HepG2 (cell line): ENCODE measurements around the gene PRKCE. TPM values are rescaled to one million over a fixed set of nuclear protein-coding genes. Genes with fewer than 3 reads are reported as not detected.

Source experiments
- ATAC-seq: fragments of 200-7000 bp; cut with Tn5 transposase; 3 replicates; pipeline ENCODE4 v1.9.1; 2020; ENCODE audit warnings: mild to moderate bottlenecking, moderate library complexity
- BruUV-seq: library from RNA; stranded (reverse); fragments of 400-500 nt; replicated peaks from 2 replicates; lab custom pipeline; 2021; lab: Mats Ljungman, UMichigan
- CTCF ChIA-PET: fragments of 300-600 bp; formaldehyde crosslinking; extraction: SDS; loops from one replicate; lab custom pipeline; 2021; ENCODE audit warnings: low total read pairs, inconsistent platforms, low intra/inter-chr PET ratio; lab: Yijun Ruan, JAX
- POLR2A ChIA-PET: fragments of 350-600 bp; sonication (Branson Sonifier 250); formaldehyde crosslinking; loops from one replicate; lab custom pipeline; 2020; ENCODE audit warnings: antibody characterized with exemption, inconsistent platforms; lab: Yijun Ruan, JAX
- DNase-seq: peaks from one replicate; pipeline ENCODE4 v3.0.0-alpha.2; 2015; ENCODE audit warnings: low spot score
- FAIRE-seq: peaks from 3 replicates; lab custom pipeline; 2011; peaks lifted over from hg19 to GRCh38; lab: Jason Lieb, UNC
- H2AFZ ChIP-seq: one replicate; pipeline ENCODE4 v1.6.1; 2011; ENCODE audit warnings: low read length, inconsistent platforms
- H3K27ac ChIP-seq: fragments of 300-600 bp; 3 replicates; pipeline ENCODE4 v1.8.0; 2011; ENCODE audit warnings: mixed run types, mild to moderate bottlenecking, mixed read lengths, low read length, inconsistent platforms; ENCODE audit not compliant: insufficient read depth; ENCODE audit errors: extremely low read length
- H3K27me3 ChIP-seq, 2 experiments: fragments of 200-600 bp in 1 of 2; 2 replicates in 1 of 2; 3 replicates in 1 of 2; pipeline versions ENCODE4 v1.6.0 to v1.8.0; 2011; ENCODE audit warnings: low read length in 2 of 2, mild to moderate bottlenecking in 2 of 2, moderate library complexity in 2 of 2, inconsistent platforms in 1 of 2; ENCODE audit not compliant: insufficient read depth in 2 of 2, control insufficient read depth in 1 of 2
- H3K36me3 ChIP-seq, 2 experiments: fragments of 200-600 bp in 1 of 2; replicated peaks in 1 of 2; 2 replicates in 1 of 2; 3 replicates in 1 of 2; pipeline versions ENCODE4 v1.5.1 to v1.8.0; 2011; ENCODE audit warnings: low read length in 2 of 2, inconsistent platforms in 1 of 2; ENCODE audit not compliant: insufficient read depth in 2 of 2, control insufficient read depth in 1 of 2
- H3K4me1 ChIP-seq: 2 replicates; pipeline ENCODE4 v1.5.1; 2012; ENCODE audit warnings: low read length, inconsistent platforms; ENCODE audit not compliant: insufficient read depth
- H3K4me2 ChIP-seq: 2 replicates; pipeline ENCODE4 v1.6.0; 2011; ENCODE audit warnings: low read depth, low read length, inconsistent platforms
- H3K4me3 ChIP-seq, 3 experiments: fragments of 200-600 bp in 1 of 3; sonication (generic), shearing (Covaris generic) in 1 of 3; replicated peaks in 1 of 3; 2 replicates each; pipeline ENCODE4 v1.5.1; 2011 to 2016; ENCODE audit warnings: low read length in 3 of 3, inconsistent platforms in 2 of 3, low read depth in 2 of 3, mild to moderate bottlenecking in 2 of 3, control low read depth in 1 of 3, mixed read lengths in 1 of 3; ENCODE audit not compliant: insufficient read depth in 1 of 3
- H3K79me2 ChIP-seq: one replicate; pipeline ENCODE4 v1.6.1; 2011; ENCODE audit warnings: low read length, inconsistent platforms; ENCODE audit not compliant: insufficient read depth
- H3K9ac ChIP-seq: 2 replicates; pipeline ENCODE4 v1.6.0; 2011; ENCODE audit warnings: mild to moderate bottlenecking, low read depth, low read length, inconsistent platforms; ENCODE audit not compliant: insufficient read depth
- H3K9me3 ChIP-seq: 2 replicates; pipeline ENCODE4 v1.5.1; 2012; ENCODE audit warnings: mild to moderate bottlenecking, low read length
- H4K20me1 ChIP-seq: 2 replicates; pipeline ENCODE4 v1.6.0; 2011; ENCODE audit warnings: inconsistent platforms, mild to moderate bottlenecking, low read length, moderate library complexity; ENCODE audit not compliant: insufficient read depth
- CEBPG ChIP-seq: IDR thresholded peaks from 2 replicates; pipeline ENCODE4 v1.6.1; 2016
- HCFC1 ChIP-seq: fragments of 150-350 bp; IDR thresholded peaks from 2 replicates; pipeline ENCODE4 v1.6.1; 2014; ENCODE audit warnings: low read depth, low read length
- HDAC1 ChIP-seq: sonication (generic); formaldehyde crosslinking; IDR thresholded peaks from 2 replicates; pipeline ENCODE4 v1.5.1; 2020; ENCODE audit warnings: mild to moderate bottlenecking, missing genetic modification reagents
- HHEX ChIP-seq: IDR thresholded peaks from 2 replicates; pipeline ENCODE4 v1.6.1; 2016; ENCODE audit warnings: control low read depth
- JUNB ChIP-seq: sonication (generic); formaldehyde crosslinking; IDR thresholded peaks from 2 replicates; pipeline ENCODE4 v1.8.0; 2022; ENCODE audit warnings: missing genetic modification reagents, mild to moderate bottlenecking, borderline replicate concordance
- MIER3 ChIP-seq: IDR thresholded peaks from 2 replicates; pipeline ENCODE4 v1.6.1; 2016; ENCODE audit warnings: missing compliant biosample characterization, borderline replicate concordance
- TCF7 ChIP-seq: sonication (generic); IDR thresholded peaks from 2 replicates; pipeline ENCODE4 v1.6.1; 2016; ENCODE audit warnings: antibody characterized with exemption, low read depth
- TRIM24 ChIP-seq: sonication (generic); formaldehyde crosslinking; IDR thresholded peaks from 2 replicates; pipeline ENCODE4 v1.8.0; 2022; ENCODE audit warnings: mild to moderate bottlenecking, missing genetic modification reagents
- ZNF605 ChIP-seq: sonication (generic); formaldehyde crosslinking; IDR thresholded peaks from 2 replicates; pipeline ENCODE4 v1.8.0; 2022; ENCODE audit warnings: mild to moderate bottlenecking, missing genetic modification reagents
- ZNF775 ChIP-seq: sonication (generic); formaldehyde crosslinking; IDR thresholded peaks from 2 replicates; pipeline ENCODE4 v1.4.0; 2020; ENCODE audit warnings: missing genetic modification reagents, mild to moderate bottlenecking, moderate library complexity, borderline replicate concordance
- WGBS: methylation state at CpG from one replicate; pipeline ENCODE4 v1.1.6; 2017; ENCODE audit warnings: low lambda C conversion rate; 5-methylcytosine and 5-hydroxymethylcytosine counted together
- in situ Hi-C: cut with HindIII; loops from 2 replicates; pipeline ENCODE4 v1.10.0; 2017; ENCODE audit warnings: low pct_unique_long_range_greater_than_20kb; ENCODE audit not compliant: extremely low pct_ligation_motif_present
- intact Hi-C: fragments of 100-400 bp; cut with micrococcal nuclease; formaldehyde crosslinking; loops from one replicate; pipeline ENCODE4 v1.10.0; 2022; ENCODE audit not compliant: unreplicated experiment
- polyA plus RNA-seq, 8 experiments: library from polyadenylated mRNA; depleted of rRNA in 3 of 8; stranded (reverse) in 7 of 8; unstranded in 1 of 8; fragments of >200 nt; fragmentation: Illumina TruSeq in 4 of 8; extraction: Trizol in 4 of 8; gene quantifications; 2 replicates each; pipeline versions ENCODE4 v1.2.1 to v1.2.3, GENCODE V29; 2011 to 2016; ENCODE audit warnings: low read depth in 4 of 8, missing spikeins in 1 of 8, mixed read lengths in 1 of 8; ENCODE audit not compliant: insufficient read depth in 1 of 8
- total RNA-seq, 5 experiments: library from RNA; depleted of rRNA; stranded (reverse); fragments of >200 nt; fragmentation: Illumina TruSeq; extraction: Trizol; gene quantifications; 2 replicates each; pipeline ENCODE4 v1.2.3, GENCODE V29; 2016; ENCODE audit warnings: low read depth in 1 of 5
- TF ChIP-seq, protein P1 (sequence below): sonication (generic); formaldehyde crosslinking; IDR thresholded peaks from 2 replicates; pipeline ENCODE4 v1.4.0; 2020; ENCODE audit warnings: mild to moderate bottlenecking, missing genetic modification reagents, borderline replicate concordance
- TF ChIP-seq, protein P2 (sequence below), 2 experiments: fragments of 450-650 bp in 1 of 2; sonication (generic) in 1 of 2; formaldehyde crosslinking; IDR thresholded peaks; 2 replicates each; pipeline versions ENCODE4 v1.5.0 to v1.8.0; 2020 to 2022; ENCODE audit warnings: mild to moderate bottlenecking in 1 of 2, missing genetic modification reagents in 1 of 2
- TF ChIP-seq, protein P3 (sequence below): sonication (generic); formaldehyde crosslinking; IDR thresholded peaks from 2 replicates; pipeline ENCODE4 v1.5.0; 2020; ENCODE audit warnings: mild to moderate bottlenecking, missing genetic modification reagents
- TF ChIP-seq, protein P4 (sequence below): sonication (generic); formaldehyde crosslinking; IDR thresholded peaks from 2 replicates; pipeline ENCODE4 v1.5.1; 2020; ENCODE audit warnings: mild to moderate bottlenecking, missing genetic modification reagents, borderline replicate concordance

Gene PRKCE
- total and polyA plus RNA-seq, 2 of the 13 experiments (the other 11 are each of a cell fraction or from before 2014, with no cell fraction given) = 1.0 to 3.9 TPM

DNA sequence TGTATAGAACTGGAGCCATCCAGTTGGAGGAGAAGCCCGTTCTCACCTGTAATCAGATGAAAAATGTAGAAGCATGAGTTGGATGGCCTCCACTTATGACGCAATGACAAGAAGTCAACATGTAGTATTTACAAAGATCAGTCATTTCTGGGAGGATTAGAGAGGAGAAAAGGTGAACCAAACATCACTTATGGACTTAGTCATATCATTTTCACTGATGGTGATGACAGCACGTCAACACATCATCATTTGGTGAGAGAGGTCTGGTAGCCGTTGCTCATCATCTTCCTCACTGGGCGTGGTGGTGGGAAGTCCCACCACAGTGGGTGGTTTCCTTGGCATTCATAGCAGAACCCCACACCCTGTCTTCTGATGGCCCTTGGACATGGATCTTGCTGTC, 381.5 kb downstream of the PRKCE start:
- 31% methylated on average over 5 of the region's 5 CpGs for WGBS
- Histone ChIP-seq H3K27ac (no peak overlapping the region), H3K36me3 (no peaks in the 10 kb centered on the region), H3K9me3 (no peaks in the 10 kb centered on the region), H3K4me3 (no peak overlapping the region), H3K4me1 (peaks cover 45% of the 10 kb centered on the region), H3K4me2 (no peak overlapping the region), H3K79me2 (no peaks in the 10 kb centered on the region), H2AFZ (no peak overlapping the region), H3K9ac (no peak overlapping the region), H4K20me1 (no peaks in the 10 kb centered on the region), H3K27me3 (no peaks in the 10 kb centered on the region)
- ATAC-seq (no peak; the same call in 2 of the 3 replicates), DNase-seq (peak; percentile 70), FAIRE-seq (peak; percentile 75)
- intact Hi-C loops = no loop called here
- in situ Hi-C loops = no loop called here
- ChIA-PET CTCF (no interaction called here), POLR2A (no interaction called here)
- BruUV-seq = no TSS peak
- peak; percentile 87 for TF ChIP-seq CEBPG
- peak; percentile 47; the same call in 1 of the 2 replicates for TF ChIP-seq ZNF605 (CRISPR knock-in tag)
- TF ChIP-seq MIER3 (CRISPR knock-in tag) = peak; percentile 39; the same call in 1 of the 2 replicates
- TF ChIP-seq HHEX (CRISPR knock-in tag) = peak; percentile 55; the same call in 1 of the 2 replicates
- TF ChIP-seq, protein P1, sequence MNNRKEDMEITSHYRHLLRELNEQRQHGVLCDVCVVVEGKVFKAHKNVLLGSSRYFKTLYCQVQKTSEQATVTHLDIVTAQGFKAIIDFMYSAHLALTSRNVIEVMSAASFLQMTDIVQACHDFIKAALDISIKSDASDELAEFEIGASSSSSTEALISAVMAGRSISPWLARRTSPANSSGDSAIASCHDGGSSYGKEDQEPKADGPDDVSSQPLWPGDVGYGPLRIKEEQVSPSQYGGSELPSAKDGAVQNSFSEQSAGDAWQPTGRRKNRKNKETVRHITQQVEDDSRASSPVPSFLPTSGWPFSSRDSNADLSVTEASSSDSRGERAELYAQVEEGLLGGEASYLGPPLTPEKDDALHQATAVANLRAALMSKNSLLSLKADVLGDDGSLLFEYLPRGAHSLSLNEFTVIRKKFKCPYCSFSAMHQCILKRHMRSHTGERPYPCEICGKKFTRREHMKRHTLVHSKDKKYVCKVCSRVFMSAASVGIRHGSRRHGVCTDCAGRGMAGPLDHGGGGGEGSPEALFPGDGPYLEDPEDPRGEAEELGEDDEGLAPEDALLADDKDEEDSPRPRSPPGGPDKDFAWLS (CRISPR knock-in tag) = no peak
- TF ChIP-seq HCFC1 = no peak
- TF ChIP-seq JUNB (CRISPR knock-in tag) = peak; percentile 62; the same call in 1 of the 2 replicates
- TF ChIP-seq HDAC1 (CRISPR knock-in tag) = peak; percentile 42; the same call in 1 of the 2 replicates
- TF ChIP-seq, protein P2, sequence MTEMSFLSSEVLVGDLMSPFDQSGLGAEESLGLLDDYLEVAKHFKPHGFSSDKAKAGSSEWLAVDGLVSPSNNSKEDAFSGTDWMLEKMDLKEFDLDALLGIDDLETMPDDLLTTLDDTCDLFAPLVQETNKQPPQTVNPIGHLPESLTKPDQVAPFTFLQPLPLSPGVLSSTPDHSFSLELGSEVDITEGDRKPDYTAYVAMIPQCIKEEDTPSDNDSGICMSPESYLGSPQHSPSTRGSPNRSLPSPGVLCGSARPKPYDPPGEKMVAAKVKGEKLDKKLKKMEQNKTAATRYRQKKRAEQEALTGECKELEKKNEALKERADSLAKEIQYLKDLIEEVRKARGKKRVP (CRISPR knock-in tag; IDR thresholded peaks at IDR 0.05) = peak in 1 of 2 experiments; percentile 90; a peak in 2 of 4 replicates
- TF ChIP-seq, protein P3, sequence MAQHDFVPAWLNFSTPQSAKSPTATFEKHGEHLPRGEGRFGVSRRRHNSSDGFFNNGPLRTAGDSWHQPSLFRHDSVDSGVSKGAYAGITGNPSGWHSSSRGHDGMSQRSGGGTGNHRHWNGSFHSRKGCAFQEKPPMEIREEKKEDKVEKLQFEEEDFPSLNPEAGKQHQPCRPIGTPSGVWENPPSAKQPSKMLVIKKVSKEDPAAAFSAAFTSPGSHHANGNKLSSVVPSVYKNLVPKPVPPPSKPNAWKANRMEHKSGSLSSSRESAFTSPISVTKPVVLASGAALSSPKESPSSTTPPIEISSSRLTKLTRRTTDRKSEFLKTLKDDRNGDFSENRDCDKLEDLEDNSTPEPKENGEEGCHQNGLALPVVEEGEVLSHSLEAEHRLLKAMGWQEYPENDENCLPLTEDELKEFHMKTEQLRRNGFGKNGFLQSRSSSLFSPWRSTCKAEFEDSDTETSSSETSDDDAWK (CRISPR knock-in tag) = no peak
- TF ChIP-seq, protein P4, sequence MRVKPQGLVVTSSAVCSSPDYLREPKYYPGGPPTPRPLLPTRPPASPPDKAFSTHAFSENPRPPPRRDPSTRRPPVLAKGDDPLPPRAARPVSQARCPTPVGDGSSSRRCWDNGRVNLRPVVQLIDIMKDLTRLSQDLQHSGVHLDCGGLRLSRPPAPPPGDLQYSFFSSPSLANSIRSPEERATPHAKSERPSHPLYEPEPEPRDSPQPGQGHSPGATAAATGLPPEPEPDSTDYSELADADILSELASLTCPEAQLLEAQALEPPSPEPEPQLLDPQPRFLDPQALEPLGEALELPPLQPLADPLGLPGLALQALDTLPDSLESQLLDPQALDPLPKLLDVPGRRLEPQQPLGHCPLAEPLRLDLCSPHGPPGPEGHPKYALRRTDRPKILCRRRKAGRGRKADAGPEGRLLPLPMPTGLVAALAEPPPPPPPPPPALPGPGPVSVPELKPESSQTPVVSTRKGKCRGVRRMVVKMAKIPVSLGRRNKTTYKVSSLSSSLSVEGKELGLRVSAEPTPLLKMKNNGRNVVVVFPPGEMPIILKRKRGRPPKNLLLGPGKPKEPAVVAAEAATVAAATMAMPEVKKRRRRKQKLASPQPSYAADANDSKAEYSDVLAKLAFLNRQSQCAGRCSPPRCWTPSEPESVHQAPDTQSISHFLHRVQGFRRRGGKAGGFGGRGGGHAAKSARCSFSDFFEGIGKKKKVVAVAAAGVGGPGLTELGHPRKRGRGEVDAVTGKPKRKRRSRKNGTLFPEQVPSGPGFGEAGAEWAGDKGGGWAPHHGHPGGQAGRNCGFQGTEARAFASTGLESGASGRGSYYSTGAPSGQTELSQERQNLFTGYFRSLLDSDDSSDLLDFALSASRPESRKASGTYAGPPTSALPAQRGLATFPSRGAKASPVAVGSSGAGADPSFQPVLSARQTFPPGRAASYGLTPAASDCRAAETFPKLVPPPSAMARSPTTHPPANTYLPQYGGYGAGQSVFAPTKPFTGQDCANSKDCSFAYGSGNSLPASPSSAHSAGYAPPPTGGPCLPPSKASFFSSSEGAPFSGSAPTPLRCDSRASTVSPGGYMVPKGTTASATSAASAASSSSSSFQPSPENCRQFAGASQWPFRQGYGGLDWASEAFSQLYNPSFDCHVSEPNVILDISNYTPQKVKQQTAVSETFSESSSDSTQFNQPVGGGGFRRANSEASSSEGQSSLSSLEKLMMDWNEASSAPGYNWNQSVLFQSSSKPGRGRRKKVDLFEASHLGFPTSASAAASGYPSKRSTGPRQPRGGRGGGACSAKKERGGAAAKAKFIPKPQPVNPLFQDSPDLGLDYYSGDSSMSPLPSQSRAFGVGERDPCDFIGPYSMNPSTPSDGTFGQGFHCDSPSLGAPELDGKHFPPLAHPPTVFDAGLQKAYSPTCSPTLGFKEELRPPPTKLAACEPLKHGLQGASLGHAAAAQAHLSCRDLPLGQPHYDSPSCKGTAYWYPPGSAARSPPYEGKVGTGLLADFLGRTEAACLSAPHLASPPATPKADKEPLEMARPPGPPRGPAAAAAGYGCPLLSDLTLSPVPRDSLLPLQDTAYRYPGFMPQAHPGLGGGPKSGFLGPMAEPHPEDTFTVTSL (CRISPR knock-in tag) = peak; percentile 74; the same call in 1 of the 2 replicates
- peak; percentile 77 for TF ChIP-seq TCF7
- TF ChIP-seq ZNF775 = no peak
- 0 out of 2 replicates have a peak, but pooled peaks have one; percentile 51 for TF ChIP-seq TRIM24 (CRISPR knock-in tag)
